Psoas muscle (tissue), 8 donors: Measurements from ENCODE around the gene ZNF324. TPM values are rescaled to one million over a fixed set of nuclear protein-coding genes. Genes with fewer than 3 reads are reported as not detected.
"Not testable (repeated sequence)": the region's sequence is repeated elsewhere in the genome, so short reads cannot be mapped to it uniquely, and the experiment has no call there.

Experiments used
- ATAC-seq, 4 donors: fragments of 200-7000 bp; cut with Tn5 transposase; one replicate each; pipeline ENCODE4 v1.9.1; 2020; ENCODE audit warnings: moderate library complexity in 3 of 4, mild to moderate bottlenecking in 2 of 4
- DNase-seq, 2 donors: peaks; one replicate each; pipeline ENCODE4 v3.0.0-alpha.2; 2020
- H3K27ac ChIP-seq: fragments of 200-600 bp; one replicate; pipeline ENCODE4 v1.8.0; 2022
- H3K27me3 ChIP-seq, 3 donors: fragments of 200-600 bp in 1 of 3; one replicate each; pipeline versions ENCODE4 v1.6.1 to v1.8.0; 2013 to 2022; ENCODE audit warnings: low read length in 2 of 3, mild to moderate bottlenecking in 2 of 3, moderate library complexity in 1 of 3; ENCODE audit not compliant: insufficient read depth in 3 of 3
- H3K36me3 ChIP-seq, 2 donors: fragments of 200-600 bp in 1 of 2; one replicate each; pipeline versions ENCODE4 v1.6.1 to v1.8.0; 2013 to 2022; ENCODE audit warnings: low read depth in 1 of 2, mild to moderate bottlenecking in 1 of 2, moderate library complexity in 1 of 2; ENCODE audit not compliant: insufficient read depth in 1 of 2
- H3K4me1 ChIP-seq: fragments of 200-600 bp; one replicate; pipeline ENCODE4 v1.8.0; 2022
- H3K4me3 ChIP-seq: fragments of 200-600 bp; one replicate; pipeline ENCODE4 v1.8.0; 2022; ENCODE audit warnings: mild to moderate bottlenecking
- H3K9me3 ChIP-seq: fragments of 200-600 bp; one replicate; pipeline ENCODE4 v1.8.0; 2022
- CTCF ChIP-seq: fragments of 200-600 bp; IDR thresholded peaks from one replicate; pipeline ENCODE4 v1.8.0; 2022; ENCODE audit warnings: antibody characterized with exemption
- WGBS, 3 donors: extraction: QIAGEN DNeasy Blood & Tissue Kit; methylation state at CpG; one replicate each; pipeline versions ENCODE4 v1.1.6 to v1.1.7; 2013; 5-methylcytosine and 5-hydroxymethylcytosine counted together
- intact Hi-C, 2 donors: fragments of 100-400 bp; cut with DNase I; formaldehyde crosslinking; loops; one replicate each; pipeline versions ENCODE4 v1.11.0 to v1.14.2; 2022
- polyA plus RNA-seq, 3 donors: library from polyadenylated mRNA; stranded (reverse); fragments of 200-250 nt; gene quantifications; one replicate each; pipeline ENCODE4 v1.2.3, GENCODE V29; 2013
- total RNA-seq, 4 donors: library from RNA; stranded (reverse); fragmentation: NEBNext Ultra II Directional in 2 of 4; extraction: Animal tissue kit (Norgen Biotek cat#: 25700) in 2 of 4; gene quantifications; one replicate each; pipeline versions ENCODE4 v1.2.1 to v1.2.4, GENCODE V29; 2021 to 2023
- donor health status: healthy with polysubstance abuse.
- donor health status: DM: no; HTN: no; CAD: no; lungs with moderate emphysema.
- donor health status: Bipolar disorder and iron deficiency.
- donor health status: healthy.
- donor health status: DM: yes; HTN: yes; CAD: no.
- donor health status: DM: no; HTN: no; CAD: no.
- donor health status: DM: no; HTN: no; CAD: no.
- donor health status: DM: yes; HTN: yes; CAD: no.

The ZNF324 gene
- total and polyA plus RNA-seq, 7 donors: 2.1 to 7.2 (median 4.3) TPM

- no peak overlapping the region for H3K4me3 ChIP-seq
- H3K27ac ChIP-seq: no peak overlapping the region
- no peak for TF ChIP-seq CTCF
- DNase-seq (no peak), ATAC-seq (no peak)
- intact Hi-C loops: no loop called here
- peaks cover 8% of the 10 kb centered on the region for H3K4me1 ChIP-seq
- H3K36me3 ChIP-seq: peaks cover 0 to 40% of the 10 kb centered on the region in 2 donors
- H3K27me3 ChIP-seq: no peaks in the 10 kb centered on the region
- H3K9me3 ChIP-seq: no peaks in the 10 kb centered on the region
- WGBS, 3 donors: 78 to 86% (median 85%) methylated on average over 2 of the region's 2 CpGs
These were observed 14.0 kb downstream of the ZNF324 start for GRCh38 chr19:58480831-58481230.

DNA sequence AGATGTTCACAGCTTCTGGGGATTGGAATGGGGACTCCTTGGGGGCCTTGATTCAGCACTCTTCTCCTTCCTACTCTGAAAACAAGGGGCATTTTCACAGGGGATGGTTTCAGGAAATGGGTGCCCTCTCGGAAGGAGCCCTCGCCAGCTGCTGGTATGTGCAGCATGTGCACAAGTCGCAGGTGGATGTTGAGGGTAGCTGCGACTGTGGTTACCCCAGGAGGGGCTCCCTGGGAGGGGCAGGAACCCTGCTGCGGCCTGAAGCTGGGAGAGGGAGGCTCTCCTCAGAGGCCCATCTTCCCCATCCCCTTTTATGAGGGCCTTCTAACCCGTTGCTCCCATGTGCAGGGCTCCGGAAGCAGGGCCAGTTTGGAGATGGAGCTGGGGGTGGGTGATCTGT, 15.5 kb downstream of the ZNF324 start:
- WGBS, 3 donors: 83 to 88% (median 88%) methylated on average over 7 of the region's 7 CpGs
- Histone ChIP-seq H3K4me1 (no peaks in the 10 kb centered on the region), H3K4me3 (no peak overlapping the region), H3K9me3 (no peaks in the 10 kb centered on the region), H3K27me3 (no peaks in the 10 kb centered on the region), H3K36me3 (peaks cover 0 to 40% of the 10 kb centered on the region in 2 donors), H3K27ac (no peak overlapping the region)
- TF ChIP-seq CTCF: no peak
- intact Hi-C loops: no loop called here
- ATAC-seq (no peak), DNase-seq (no peak)

DNA sequence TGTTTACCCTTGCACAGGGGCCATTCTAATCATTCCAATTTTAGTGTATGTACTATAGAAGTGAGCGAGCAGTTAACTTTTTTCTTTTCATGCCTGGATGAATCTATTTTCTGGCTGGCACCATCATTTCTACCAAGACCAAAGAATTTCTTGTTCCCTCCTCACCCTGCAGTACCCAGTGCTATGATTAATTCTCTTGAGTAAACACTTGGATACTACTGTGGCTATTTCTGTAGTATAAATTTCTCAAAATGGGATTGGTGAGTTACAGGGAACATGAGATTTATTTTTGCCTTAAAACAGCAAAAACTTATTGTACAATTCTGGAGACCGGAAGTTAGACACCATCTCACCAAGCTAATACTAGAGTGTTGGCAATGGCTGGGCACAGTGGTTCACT, 16.9 kb downstream of the ZNF324 start:
- H3K4me1 ChIP-seq: no peaks in the 10 kb centered on the region
- no peak overlapping the region for H3K27ac ChIP-seq
- H3K9me3 ChIP-seq: no peaks in the 10 kb centered on the region
- intact Hi-C loops: no loop called here
- H3K36me3 ChIP-seq: peaks cover 0 to 28% of the 10 kb centered on the region in 2 donors
- TF ChIP-seq CTCF: no peak
- no peaks in the 10 kb centered on the region for H3K27me3 ChIP-seq
- ATAC-seq: no peak
- H3K4me3 ChIP-seq: no peak overlapping the region
- WGBS, 3 donors: 89 to 94% (median 93%) methylated on average over 2 of the region's 2 CpGs
- DNase-seq: no peak

DNA sequence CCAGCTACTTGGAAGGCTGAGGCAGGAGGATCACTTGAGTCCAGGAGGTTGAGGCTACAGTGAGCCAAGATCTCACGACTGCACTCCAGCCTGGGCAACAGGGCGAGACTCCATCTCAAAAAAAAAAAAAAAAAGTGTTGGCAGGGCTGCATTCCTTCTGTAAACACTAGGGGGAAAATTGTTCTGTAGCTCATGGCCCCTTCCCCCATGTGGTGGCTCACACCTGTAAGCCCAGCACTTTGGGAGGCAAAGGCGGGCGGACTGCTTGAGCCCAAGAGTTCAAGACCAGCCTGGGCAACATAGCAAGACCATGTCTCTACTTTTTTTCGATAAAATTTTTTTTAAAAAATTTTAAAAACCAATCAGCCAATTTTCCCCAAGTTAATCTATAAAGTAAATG, 17.5 kb downstream of the ZNF324 start:
- DNase-seq, ATAC-seq, H3K4me1 ChIP-seq, H3K27ac ChIP-seq, intact Hi-C loops, H3K9me3 ChIP-seq, H3K27me3 ChIP-seq, H3K4me3 ChIP-seq: not testable (repeated sequence)
- H3K36me3 ChIP-seq: peaks cover 0 to 23% of the 10 kb centered on the region in 2 donors
- 91 to 100% (median 93%) methylated on average over 5 of the region's 5 CpGs for WGBS, 3 donors

DNA sequence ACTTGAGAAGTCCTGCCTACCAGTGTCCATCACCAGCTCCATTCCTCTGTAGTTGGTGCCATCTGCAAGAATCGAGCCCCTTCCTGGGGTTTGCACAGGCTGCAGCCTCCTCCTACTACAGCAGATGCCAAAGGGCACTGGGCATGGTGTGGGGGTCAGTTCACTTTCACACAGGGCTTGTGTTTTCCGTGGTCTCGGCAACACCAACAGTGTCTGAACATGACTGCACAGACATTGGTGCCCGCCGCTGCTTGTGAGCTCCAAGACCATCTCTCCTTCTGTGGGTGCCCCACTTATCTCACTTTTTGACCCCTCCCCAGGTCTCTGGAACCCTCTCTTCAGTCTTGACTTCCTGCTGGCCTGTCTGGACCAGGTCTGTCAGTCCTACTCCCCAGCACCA, 24.5 kb downstream of the ZNF324 start:
- Histone ChIP-seq H3K4me3 (no peak overlapping the region), H3K4me1 (no peaks in the 10 kb centered on the region), H3K36me3 (no peaks in the 10 kb centered on the region), H3K27ac (no peak overlapping the region), H3K27me3 (no peaks in the 10 kb centered on the region), H3K9me3 (no peaks in the 10 kb centered on the region)
- 78 to 87% (median 83%) methylated on average over 5 of the region's 5 CpGs for WGBS, 3 donors
- ATAC-seq (no peak), DNase-seq (no peak)
- intact Hi-C loops: no loop called here
- TF ChIP-seq CTCF: no peak
